HG03103 (cell line): ENCODE measurements around the gene FARP1.

Experiments
- ATAC-seq: cut with Tn5 transposase; IDR thresholded peaks from one replicate; pipeline ENCODE4 v1.9.1; 2021; ENCODE audit warnings: low read depth; ENCODE audit not compliant: unreplicated experiment

FARP1 gene

GRCh38 chr13:98451676-98452470 is 309.0 kb downstream of the FARP1 start:
- ATAC-seq = no peak

- no peak for ATAC-seq
Observed at GRCh38 chr13:98452851-98453843, 310.3 kb downstream of the FARP1 start.

GRCh38 chr13:98454389-98454881 is 311.5 kb downstream of the FARP1 start:
- ATAC-seq = no peak

- ATAC-seq = no peak
Observed at GRCh38 chr13:98456413-98456845, 313.5 kb downstream of the FARP1 start.

- ATAC-seq = no peak
Observed at GRCh38 chr13:98457053-98457452, 314.2 kb downstream of the FARP1 start.

DNA sequence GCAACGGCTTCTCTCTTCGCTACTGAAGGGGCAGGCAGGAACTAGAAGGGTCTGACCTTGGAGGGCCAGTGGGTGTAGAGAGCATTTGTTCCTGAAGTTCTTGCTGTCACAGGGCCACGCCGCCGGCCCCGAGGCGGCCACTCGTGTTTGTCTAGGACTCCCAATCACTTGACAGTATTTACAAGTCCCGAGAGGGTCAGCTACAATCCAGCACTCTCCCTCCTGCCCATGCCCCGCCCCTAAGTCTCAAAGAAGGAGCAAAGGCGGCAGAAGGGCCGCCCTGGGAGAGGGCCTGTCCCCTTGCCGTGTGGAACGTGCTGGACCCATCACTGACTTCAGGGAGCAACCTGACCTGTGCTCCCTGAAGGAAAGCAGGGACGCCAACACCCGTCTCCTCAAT is 315.5 kb downstream of the FARP1 start:
- ATAC-seq = no peak

- ATAC-seq = no peak
Observed at GRCh38 chr13:98459171-98459681, 316.3 kb downstream of the FARP1 start.

- no peak for ATAC-seq
Observed at GRCh38 chr13:98459721-98460370, 317.0 kb downstream of the FARP1 start.

DNA sequence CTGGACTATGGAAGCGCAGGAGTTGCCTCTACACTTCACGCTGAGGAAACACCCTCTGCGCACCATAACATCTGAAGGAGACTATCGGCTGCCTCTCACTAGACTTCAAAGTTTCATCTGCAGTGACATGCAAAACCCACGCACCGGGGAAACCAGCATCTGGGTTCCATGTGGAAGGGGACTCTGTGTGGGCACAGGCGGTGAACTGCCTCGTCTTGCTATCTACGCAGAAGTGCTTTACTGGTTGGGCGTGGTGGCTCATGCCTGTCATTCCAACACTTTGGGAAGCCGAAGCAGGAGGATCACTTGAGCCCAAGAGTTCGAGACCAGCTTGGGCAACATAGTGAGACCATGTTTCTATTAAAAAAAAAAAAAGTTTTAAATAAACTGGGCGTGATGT is 317.6 kb downstream of the FARP1 start:
- ATAC-seq = no peak

- ATAC-seq = no peak
Observed at GRCh38 chr13:98461486-98462240, 318.8 kb downstream of the FARP1 start.

- no peak for ATAC-seq
Observed at GRCh38 chr13:98462241-98462882, 319.5 kb downstream of the FARP1 start.

- ATAC-seq = no peak
Observed at GRCh38 chr13:98462946-98463345, 320.1 kb downstream of the FARP1 start.

GRCh38 chr13:98466634-98467236 is 323.8 kb downstream of the FARP1 start:
- no peak for ATAC-seq

DNA sequence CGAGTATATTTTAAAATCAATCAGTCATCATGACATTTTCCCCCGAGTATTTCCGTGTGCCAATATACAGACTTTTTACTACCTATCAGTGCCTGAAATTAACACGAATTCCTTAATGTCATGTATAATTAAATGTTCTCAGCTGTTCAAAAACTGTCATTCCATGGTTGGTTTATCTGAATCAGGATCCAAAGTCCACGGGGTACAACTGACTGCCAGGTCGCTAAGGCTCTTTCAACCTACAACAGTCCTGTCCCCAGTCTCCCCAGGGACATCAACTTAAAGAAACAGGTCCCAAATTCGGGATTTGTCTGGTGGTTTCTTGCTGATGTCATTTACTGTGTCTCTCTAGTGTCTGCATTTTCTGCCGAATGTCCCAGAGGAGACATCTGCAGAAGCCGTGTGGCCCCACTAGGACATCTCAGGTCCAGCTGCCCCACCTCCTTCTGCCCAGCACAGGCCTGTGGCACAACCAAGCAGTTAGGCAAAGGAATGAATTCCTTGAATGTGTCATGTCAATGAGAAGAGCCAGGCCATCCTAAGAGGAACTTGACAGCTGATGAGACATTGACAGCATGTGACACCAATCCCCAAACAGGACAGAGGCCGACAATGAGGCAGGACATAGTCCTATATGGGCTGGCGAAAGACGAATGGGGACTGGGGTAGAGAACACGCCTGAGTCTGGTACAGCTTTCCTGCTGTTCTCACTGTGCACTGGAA is 324.5 kb downstream of the FARP1 start:
- no peak for ATAC-seq

DNA sequence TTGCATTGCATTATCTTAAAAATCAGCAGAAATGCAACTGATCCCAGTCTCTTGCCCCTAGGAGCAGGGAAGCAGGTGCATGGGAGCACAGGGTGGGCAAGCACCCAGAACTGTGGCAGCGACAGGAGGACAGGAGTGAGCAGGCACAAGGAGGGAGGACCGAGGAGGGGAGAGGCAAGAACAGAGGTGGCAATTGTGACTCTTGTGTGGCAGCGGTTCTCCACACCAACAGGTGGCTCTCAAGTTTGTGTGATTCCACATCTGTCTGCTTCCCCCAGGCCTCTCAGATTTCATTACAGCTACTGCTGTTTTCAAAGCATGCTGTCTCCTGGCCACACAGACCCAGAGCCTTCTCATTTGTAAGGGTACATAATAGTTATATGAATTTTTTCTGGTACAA is 325.5 kb downstream of the FARP1 start:
- ATAC-seq = no peak

- no peak for ATAC-seq
Observed at GRCh38 chr13:98468929-98469328, 326.0 kb downstream of the FARP1 start.

DNA sequence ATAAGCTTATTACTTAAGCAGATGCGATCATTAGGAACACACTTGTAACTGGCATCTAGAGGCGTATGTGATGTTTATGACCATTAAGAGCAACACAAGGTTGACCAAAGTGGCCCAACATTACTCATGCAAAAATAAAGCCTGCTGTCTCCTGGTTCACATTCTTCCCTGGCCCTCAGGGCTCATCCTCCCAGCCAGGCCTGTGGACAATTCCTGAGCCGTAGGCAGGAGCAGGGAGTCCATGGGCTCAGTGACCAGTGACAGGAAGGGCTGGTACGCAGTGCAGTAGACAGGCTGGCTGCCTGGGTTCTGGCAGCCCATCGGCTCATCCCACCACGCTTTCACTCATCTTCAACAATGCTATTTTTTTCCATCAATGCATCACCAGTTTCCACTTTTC is 328.0 kb downstream of the FARP1 start:
- no peak for ATAC-seq

GRCh38 chr13:98471934-98472333 is 329.0 kb downstream of the FARP1 start:
- no peak for ATAC-seq
